Measurements from ENCODE around the gene PXYLP1. TPM values are rescaled to one million over a fixed set of nuclear protein-coding genes. Genes with fewer than 3 reads are reported as not detected.

The PXYLP1 gene
- total and polyA plus RNA-seq, 2 donors (not counting 1 experiment from before 2014, with no cell fraction given) = 1.4 to 4.5 TPM

DNA sequence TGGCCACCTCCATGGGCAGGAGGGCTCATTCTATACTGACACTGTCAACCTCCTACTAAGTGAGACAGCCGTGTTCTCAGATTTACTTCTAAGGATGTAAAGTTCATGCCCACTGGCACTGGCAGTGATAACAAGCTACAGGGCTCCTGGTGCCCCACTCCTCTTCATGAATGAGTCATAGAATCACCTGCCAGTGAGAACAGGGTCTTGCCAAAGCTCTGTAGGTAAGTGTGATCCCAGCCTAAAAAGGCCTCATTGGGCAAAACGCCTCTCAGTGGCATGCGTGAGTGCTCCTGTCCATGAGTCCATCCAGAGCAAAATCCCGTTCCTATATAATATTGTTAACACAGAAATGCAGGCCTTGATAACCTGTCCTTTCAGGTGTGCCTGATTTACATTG is 17.4 kb downstream of the PXYLP1 start:
- Histone ChIP-seq H3K4me2 (replicated peaks; ENCODE audit: low read depth, low read length, poor library complexity, severe bottlenecking) (no peak overlapping the region), H3K27me3 (replicated peaks in 1 of 4; ENCODE audit: control extremely low read depth in 1 of 4, control insufficient read depth in 3 of 4, insufficient read depth in 4 of 4, low read length in 3 of 4) (no peaks in the 10 kb centered on the region), H3K4me3 (ENCODE audit: control extremely low read depth in 1 of 5, extremely low read depth in 1 of 5, insufficient read depth in 1 of 5, low read depth in 2 of 5, low read length in 4 of 5) (no peak overlapping the region), H4K20me1 (ENCODE audit: control insufficient read depth, insufficient read depth, low read length, poor library complexity, severe bottlenecking) (no peaks in the 10 kb centered on the region), H2AFZ (ENCODE audit: insufficient read depth, low read depth, low read length, poor library complexity, severe bottlenecking) (no peak overlapping the region), H3K4me1 (ENCODE audit: control insufficient read depth in 2 of 2, insufficient read depth in 2 of 2, low read length in 2 of 2) (no peaks in the 10 kb centered on the region), H3K36me3 (replicated peaks in 1 of 2; ENCODE audit: control extremely low read depth in 1 of 2, control insufficient read depth in 1 of 2, extremely low read depth in 1 of 2, insufficient read depth in 2 of 2, low read length in 1 of 2) (no peaks in the 10 kb centered on the region), H3K9ac (ENCODE audit: low read length) (no peak overlapping the region), H3K79me2 (ENCODE audit: control insufficient read depth, insufficient read depth, low read length) (no peaks in the 10 kb centered on the region), H3K9me3 (ENCODE audit: control extremely low read depth in 1 of 3, control insufficient read depth in 2 of 3, insufficient read depth in 1 of 3, low read length in 2 of 3) (no peaks in the 10 kb centered on the region), H3K27ac (ENCODE audit: low read length in 2 of 2) (no peak overlapping the region)
- Mint-ChIP-seq H3K27me3 (no peaks in the 10 kb centered on the region), H3K27ac (no peak overlapping the region), H3K4me1 (no peaks in the 10 kb centered on the region), H3K4me3 (no peak overlapping the region), H3K9me3 (ENCODE audit: insufficient read depth) (no peaks in the 10 kb centered on the region)
- WGBS (ENCODE audit: insufficient coverage) = no CpG with 5 or more reads among the region's 4 CpGs
- no peak for ATAC-seq (ENCODE audit: low read depth)
- ChIA-PET POLR2A (no interaction called here), CTCF (interaction anchor here (0.6 kb wide), 1 partner anchor 9 kb away, joined by 4 read pairs; no protein-coding TSS in a partner anchor)
- intact Hi-C loops (cut with micrococcal nuclease) = no loop called here
- TF ChIP-seq EZH2 (IDR thresholded peaks at IDR 0.05; ENCODE audit: borderline replicate concordance, insufficient read depth, low read depth, low read length, poor library complexity, severe bottlenecking) = no peak
- TF ChIP-seq, protein P1, sequence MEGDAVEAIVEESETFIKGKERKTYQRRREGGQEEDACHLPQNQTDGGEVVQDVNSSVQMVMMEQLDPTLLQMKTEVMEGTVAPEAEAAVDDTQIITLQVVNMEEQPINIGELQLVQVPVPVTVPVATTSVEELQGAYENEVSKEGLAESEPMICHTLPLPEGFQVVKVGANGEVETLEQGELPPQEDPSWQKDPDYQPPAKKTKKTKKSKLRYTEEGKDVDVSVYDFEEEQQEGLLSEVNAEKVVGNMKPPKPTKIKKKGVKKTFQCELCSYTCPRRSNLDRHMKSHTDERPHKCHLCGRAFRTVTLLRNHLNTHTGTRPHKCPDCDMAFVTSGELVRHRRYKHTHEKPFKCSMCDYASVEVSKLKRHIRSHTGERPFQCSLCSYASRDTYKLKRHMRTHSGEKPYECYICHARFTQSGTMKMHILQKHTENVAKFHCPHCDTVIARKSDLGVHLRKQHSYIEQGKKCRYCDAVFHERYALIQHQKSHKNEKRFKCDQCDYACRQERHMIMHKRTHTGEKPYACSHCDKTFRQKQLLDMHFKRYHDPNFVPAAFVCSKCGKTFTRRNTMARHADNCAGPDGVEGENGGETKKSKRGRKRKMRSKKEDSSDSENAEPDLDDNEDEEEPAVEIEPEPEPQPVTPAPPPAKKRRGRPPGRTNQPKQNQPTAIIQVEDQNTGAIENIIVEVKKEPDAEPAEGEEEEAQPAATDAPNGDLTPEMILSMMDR (IDR thresholded peaks at IDR 0.05) = no peak
- DNase-seq = no peak

DNA sequence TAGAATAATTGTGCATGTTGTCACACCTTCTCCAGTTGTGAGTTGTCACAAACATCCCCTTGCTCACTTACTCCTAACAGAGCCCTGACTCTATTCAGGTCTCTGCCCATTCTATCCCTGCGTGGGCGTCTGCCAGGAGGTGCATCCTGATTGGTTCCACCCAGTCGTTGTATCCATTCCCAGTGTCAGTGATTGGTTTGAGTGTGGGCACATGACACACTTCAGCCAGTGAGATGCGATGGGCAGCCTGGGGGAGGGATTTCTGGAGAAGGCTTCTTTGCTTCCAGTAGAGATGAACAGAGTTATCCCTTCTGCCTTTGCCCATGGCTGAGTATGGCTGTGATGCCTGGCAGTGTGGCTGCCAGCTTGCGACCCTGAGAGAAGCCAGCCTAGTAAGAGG is 18.7 kb downstream of the PXYLP1 start:
- CTCF ChIA-PET = no interaction called here

More for the DNA sequence above, 18.7 kb downstream of the PXYLP1 start:
- no peak overlapping the region for H3K27ac Mint-ChIP-seq
- Histone ChIP-seq H2AFZ (ENCODE audit: insufficient read depth, low read depth, low read length, poor library complexity, severe bottlenecking) (no peak overlapping the region), H3K4me2 (replicated peaks; ENCODE audit: low read depth, low read length, poor library complexity, severe bottlenecking) (no peak overlapping the region), H3K4me3 (ENCODE audit: control extremely low read depth in 1 of 5, extremely low read depth in 1 of 5, insufficient read depth in 1 of 5, low read depth in 2 of 5, low read length in 4 of 5) (no peak overlapping the region), H3K36me3 (replicated peaks in 1 of 2; ENCODE audit: control extremely low read depth in 1 of 2, control insufficient read depth in 1 of 2, extremely low read depth in 1 of 2, insufficient read depth in 2 of 2, low read length in 1 of 2) (no peaks in the 10 kb centered on the region), H3K79me2 (ENCODE audit: control insufficient read depth, insufficient read depth, low read length) (no peaks in the 10 kb centered on the region), H3K27ac (ENCODE audit: low read length in 2 of 2) (no peak overlapping the region), H4K20me1 (ENCODE audit: control insufficient read depth, insufficient read depth, low read length, poor library complexity, severe bottlenecking) (no peaks in the 10 kb centered on the region), H3K4me1 (ENCODE audit: control insufficient read depth in 2 of 2, insufficient read depth in 2 of 2, low read length in 2 of 2) (no peaks in the 10 kb centered on the region), H3K27me3 (replicated peaks in 1 of 4; ENCODE audit: control extremely low read depth in 1 of 4, control insufficient read depth in 3 of 4, insufficient read depth in 4 of 4, low read length in 3 of 4) (no peaks in the 10 kb centered on the region), H3K9ac (ENCODE audit: low read length) (no peak overlapping the region), H3K9me3 (ENCODE audit: control extremely low read depth in 1 of 3, control insufficient read depth in 2 of 3, insufficient read depth in 1 of 3, low read length in 2 of 3) (no peaks in the 10 kb centered on the region)
- ATAC-seq (ENCODE audit: low read depth) = no peak
- no peaks in the 10 kb centered on the region for H3K9me3 Mint-ChIP-seq (ENCODE audit: insufficient read depth)
- TF ChIP-seq, protein P1 (IDR thresholded peaks at IDR 0.05) = no peak
- TF ChIP-seq EZH2 (IDR thresholded peaks at IDR 0.05; ENCODE audit: borderline replicate concordance, insufficient read depth, low read depth, low read length, poor library complexity, severe bottlenecking) = no peak
- no peak for DNase-seq
- H3K27me3 Mint-ChIP-seq = no peaks in the 10 kb centered on the region
- H3K4me1 Mint-ChIP-seq = no peaks in the 10 kb centered on the region
- intact Hi-C loops (cut with micrococcal nuclease) = no loop called here
- no peak overlapping the region for H3K4me3 Mint-ChIP-seq
- 97% methylated on average over 5 of the region's 5 CpGs for WGBS (ENCODE audit: insufficient coverage)
- POLR2A ChIA-PET = no interaction called here

All from B cell (primary cell).